SW480 (cell line): ENCODE measurements around the gene ESRP2.

Experiments used
- DNase-seq: peaks from one replicate; pipeline ENCODE4 v3.0.0-alpha.2; 2016; ENCODE audit warnings: low spot score

Gene ESRP2

GRCh38 chr16:68217506-68217905, 18.4 kb downstream of the ESRP2 start:
- DNase-seq: no peak

GRCh38 chr16:68216240-68216639, 19.7 kb downstream of the ESRP2 start:
- no peak for DNase-seq

- DNase-seq: no peak
Observed at GRCh38 chr16:68215302-68215701, 20.6 kb downstream of the ESRP2 start.

DNA sequence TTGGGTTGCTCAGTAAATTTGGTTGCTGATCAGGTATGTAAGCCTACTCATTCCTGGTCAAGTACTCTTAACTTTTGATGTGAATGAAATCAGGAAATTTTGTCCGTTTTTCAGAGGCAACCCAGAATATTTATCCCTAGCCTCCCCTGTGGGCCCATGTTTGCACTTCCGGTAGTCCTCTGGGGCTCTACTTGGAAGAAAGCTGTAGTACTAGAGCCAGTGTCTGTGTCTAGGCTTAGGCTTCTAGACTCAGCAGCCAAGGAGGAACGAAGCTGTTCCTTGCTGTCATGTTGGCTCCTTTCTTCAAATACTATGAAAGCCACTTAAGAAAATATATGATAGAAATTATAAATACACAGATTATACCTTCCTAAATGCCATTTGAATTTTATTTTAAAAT, 21.2 kb downstream of the ESRP2 start:
- DNase-seq: no peak

GRCh38 chr16:68206245-68206644, 29.7 kb downstream of the ESRP2 start:
- no peak for DNase-seq

GRCh38 chr16:68202091-68202519, 33.8 kb downstream of the ESRP2 start:
- DNase-seq: no peak

DNA sequence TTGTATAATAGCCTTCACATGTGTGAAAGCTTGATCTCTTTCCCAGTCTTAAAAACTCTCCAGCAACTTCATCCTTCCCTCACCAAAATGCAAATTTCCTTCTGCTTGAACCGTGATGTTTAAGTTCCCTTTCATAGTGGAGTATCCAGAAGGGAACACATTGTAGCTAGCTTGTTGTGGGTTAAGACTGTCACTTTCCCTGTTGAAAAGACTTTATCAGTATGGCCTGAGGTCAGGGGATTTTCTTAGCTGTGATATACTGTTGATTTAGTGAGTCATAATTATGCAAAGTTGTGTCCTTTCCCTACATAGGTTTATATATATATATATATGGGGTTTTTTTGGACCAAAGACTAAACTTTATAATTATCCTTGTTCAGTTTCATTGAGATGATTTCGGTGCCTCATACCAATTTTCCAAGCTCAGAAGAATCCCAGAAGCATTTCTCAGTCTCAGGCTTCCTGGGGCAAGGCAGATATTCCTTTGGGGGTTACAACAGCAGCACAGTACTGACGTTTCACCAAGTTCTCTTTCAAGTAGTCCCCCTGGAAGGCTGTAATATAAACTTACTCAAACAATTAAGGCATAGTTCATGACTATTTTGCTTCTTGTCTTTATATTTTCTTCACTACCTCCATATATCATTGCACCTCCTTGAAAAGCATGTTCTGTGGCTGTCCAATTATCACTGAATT, 35.7 kb downstream of the ESRP2 start:
- DNase-seq: no peak

DNA sequence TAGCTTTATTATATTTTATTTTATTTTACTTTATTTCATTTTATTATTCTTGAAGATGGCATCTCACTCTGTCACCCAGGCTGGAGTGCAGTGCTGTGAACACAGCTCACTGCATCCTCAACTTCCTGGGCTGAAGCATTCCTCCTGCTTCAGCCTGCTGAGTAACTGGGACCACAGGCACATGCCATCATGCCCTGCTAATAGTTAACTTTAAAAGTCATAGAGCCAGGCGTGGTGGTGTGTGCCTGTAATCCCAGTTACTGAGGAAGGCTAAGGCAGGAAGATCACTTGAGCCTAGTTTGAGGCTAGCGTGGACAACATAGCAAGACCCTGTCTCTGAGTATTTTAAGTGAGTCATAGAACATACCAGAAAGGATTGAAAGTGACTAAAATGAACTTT, 38.7 kb downstream of the ESRP2 start:
- no peak for DNase-seq

- DNase-seq: no peak
Observed at GRCh38 chr16:68194251-68194650, 41.7 kb downstream of the ESRP2 start.

GRCh38 chr16:68190736-68191510, 45.0 kb downstream of the ESRP2 start:
- DNase-seq: no peak

DNA sequence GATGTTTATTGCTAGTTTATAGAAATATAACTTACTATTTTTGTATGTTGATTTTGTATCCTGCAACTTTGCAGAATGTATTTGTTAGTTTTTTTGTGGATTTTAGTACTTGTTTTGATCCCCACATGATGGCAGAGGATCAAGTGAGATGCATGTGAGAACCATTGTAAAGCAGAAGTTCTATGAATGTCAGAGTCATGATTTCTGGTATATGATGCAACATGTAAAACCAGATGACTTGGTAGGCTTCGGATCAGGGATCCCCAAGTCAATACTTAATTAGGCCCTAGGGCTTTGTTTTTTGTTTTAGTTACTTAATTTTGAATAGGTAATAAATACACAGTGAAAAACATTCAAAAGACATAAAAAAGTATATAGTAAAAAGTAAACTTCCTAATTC, 45.8 kb downstream of the ESRP2 start:
- no peak for DNase-seq

- DNase-seq: no peak
Observed at GRCh38 chr16:68188170-68188569, 47.8 kb downstream of the ESRP2 start.

- DNase-seq: no peak
Observed at GRCh38 chr16:68187505-68187904, 48.4 kb downstream of the ESRP2 start.

- no peak for DNase-seq
Observed at GRCh38 chr16:68186877-68187276, 49.0 kb downstream of the ESRP2 start.

DNA sequence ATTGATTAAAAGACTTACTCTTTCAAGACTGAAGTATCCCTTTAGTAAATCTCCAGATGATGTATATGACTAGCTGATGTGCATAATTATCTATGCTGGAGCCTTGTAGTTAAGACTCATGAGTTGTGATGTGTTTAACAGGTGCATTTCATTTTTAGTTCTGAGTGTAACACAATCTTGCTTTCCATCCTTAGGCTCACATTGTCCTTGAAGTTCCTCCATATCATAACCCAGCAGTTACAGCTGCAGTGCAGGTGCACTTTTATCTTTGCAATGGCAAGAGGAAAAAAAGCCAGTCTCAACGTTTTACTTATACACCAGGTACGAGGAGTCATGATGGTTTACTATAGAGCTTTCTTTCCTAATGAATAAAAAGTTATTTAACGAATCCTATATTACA, 52.9 kb downstream of the ESRP2 start:
- no peak for DNase-seq

DNA sequence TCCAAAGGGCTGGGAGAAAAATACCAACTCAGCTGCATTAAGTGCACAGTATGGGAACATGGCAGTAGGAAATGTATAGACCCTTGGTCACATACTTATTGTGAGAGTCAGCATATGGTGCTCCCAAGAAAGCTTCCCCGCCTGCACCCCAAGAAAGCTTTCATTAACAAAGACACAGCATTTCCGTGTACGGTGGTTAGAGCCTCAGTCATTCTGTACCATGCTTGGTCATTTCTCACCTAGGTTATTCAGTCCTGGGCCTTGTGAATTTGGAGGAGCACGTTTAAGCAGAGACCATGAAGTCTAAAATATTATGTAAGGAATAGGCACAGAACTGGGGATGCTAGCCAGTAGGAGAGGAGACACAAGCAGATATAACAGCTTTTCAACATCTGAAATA, 56.1 kb downstream of the ESRP2 start:
- DNase-seq: no peak

- DNase-seq: no peak
Observed at GRCh38 chr16:68179196-68179795, 56.6 kb downstream of the ESRP2 start.
